Neural progenitor cell (in vitro differentiated cells): ENCODE measurements around the gene CYP39A1. TPM values are rescaled to one million over a fixed set of nuclear protein-coding genes. Genes with fewer than 3 reads are reported as not detected.

ENCODE experiments used
- DNase-seq: peaks from one replicate; pipeline ENCODE4 v3.0.0-alpha.2; 2016; ENCODE audit warnings: low spot score
- H2AFZ ChIP-seq: fragments of 200-600 bp; sonication (generic); replicated peaks from 2 replicates; pipeline ENCODE4 v1.6.1; 2016; ENCODE audit warnings: antibody characterized with exemption
- H3F3A ChIP-seq: fragments of 200-600 bp; sonication (generic); 2 replicates; pipeline ENCODE4 v1.6.1; 2016; ENCODE audit warnings: antibody characterized with exemption, low read depth
- H3K27ac ChIP-seq: fragments of 200-600 bp; sonication (generic); 2 replicates; pipeline ENCODE4 v1.5.1; 2016; ENCODE audit warnings: mild to moderate bottlenecking
- H3K27me3 ChIP-seq: fragments of 200-600 bp; sonication (generic); 2 replicates; pipeline ENCODE4 v1.6.1; 2016; ENCODE audit warnings: mild to moderate bottlenecking, moderate library complexity
- H3K36me3 ChIP-seq: fragments of 200-600 bp; sonication (generic); 2 replicates; pipeline ENCODE4 v1.5.1; 2016
- H3K4me1 ChIP-seq: fragments of 200-600 bp; sonication (generic); 2 replicates; pipeline ENCODE4 v1.6.1; 2016; ENCODE audit warnings: mixed run types
- H3K4me2 ChIP-seq: fragments of 200-600 bp; sonication (generic); 2 replicates; pipeline ENCODE4 v1.6.1; 2016
- H3K4me3 ChIP-seq: fragments of 200-600 bp; sonication (generic); 2 replicates; pipeline ENCODE4 v1.5.1; 2016
- H3K79me2 ChIP-seq: fragments of 200-600 bp; sonication (generic); 2 replicates; pipeline ENCODE4 v1.6.1; 2016; ENCODE audit warnings: low read depth
- H3K9ac ChIP-seq: fragments of 200-600 bp; sonication (generic); 2 replicates; pipeline ENCODE4 v1.6.1; 2016
- H3K9me3 ChIP-seq: fragments of 200-600 bp; sonication (generic); 2 replicates; pipeline ENCODE4 v1.5.1; 2016; ENCODE audit warnings: low read depth
- H4K20me1 ChIP-seq: fragments of 200-600 bp; sonication (generic); 2 replicates; pipeline ENCODE4 v1.6.1; 2016; ENCODE audit warnings: low read depth
- H3K27ac Mint-ChIP-seq: 3 replicates; pipeline ENCODE4 v1.8.0; 2021; ENCODE audit warnings: mixed read lengths
- H3K27me3 Mint-ChIP-seq: 2 replicates; pipeline ENCODE4 v1.8.0; 2022; ENCODE audit warnings: low read depth, mild to moderate bottlenecking, inconsistent platforms, moderate library complexity, mixed read lengths; ENCODE audit not compliant: insufficient read depth
- H3K36me3 Mint-ChIP-seq: 3 replicates; pipeline ENCODE4 v1.8.0; 2021; ENCODE audit warnings: mixed read lengths
- H3K4me1 Mint-ChIP-seq: 3 replicates; pipeline ENCODE4 v1.8.0; 2021; ENCODE audit warnings: mixed read lengths
- H3K4me3 Mint-ChIP-seq: 3 replicates; pipeline ENCODE4 v1.8.0; 2021; ENCODE audit warnings: mild to moderate bottlenecking, moderate library complexity, mixed read lengths
- H3K9me3 Mint-ChIP-seq: 3 replicates; pipeline ENCODE4 v1.8.0; 2020; ENCODE audit warnings: mixed read lengths
- CTCF ChIP-seq: fragments of 200-600 bp; sonication (generic); IDR thresholded peaks from 2 replicates; pipeline ENCODE4 v1.5.1; 2017; ENCODE audit warnings: antibody characterized with exemption, mild to moderate bottlenecking
- EZH2 ChIP-seq: fragments of 200-600 bp; sonication (generic); IDR thresholded peaks from 2 replicates; pipeline ENCODE4 v1.6.1; 2017; ENCODE audit warnings: antibody characterized with exemption, mild to moderate bottlenecking, moderate library complexity
- EZH2phosphoT487 ChIP-seq: fragments of 200-600 bp; sonication (generic); IDR thresholded peaks from 2 replicates; pipeline ENCODE4 v1.6.1; 2017; ENCODE audit warnings: antibody characterized with exemption
- total RNA-seq: library from RNA; depleted of rRNA; stranded (reverse); fragments of >200 nt; gene quantifications from 2 replicates; pipeline ENCODE4 v1.2.3, GENCODE V29; 2015; ENCODE audit warnings: low replicate concordance

CYP39A1 gene
- total RNA-seq, 1 donor from 2014 or later: 7.1 TPM

- Histone ChIP-seq H3K36me3 (no peaks in the 10 kb centered on the region), H3K9me3 (no peaks in the 10 kb centered on the region), H3F3A (no peaks in the 10 kb centered on the region), H3K27me3 (no peaks in the 10 kb centered on the region), H3K27ac (no peak overlapping the region), H3K79me2 (no peaks in the 10 kb centered on the region), H3K4me1 (no peaks in the 10 kb centered on the region), H3K4me2 (no peak overlapping the region), H3K9ac (no peak overlapping the region), H3K4me3 (no peak overlapping the region), H2AFZ (no peak overlapping the region), H4K20me1 (no peaks in the 10 kb centered on the region)
- peaks cover 10% of the 10 kb centered on the region for H3K9me3 Mint-ChIP-seq
- peaks cover 2% of the 10 kb centered on the region for H3K27me3 Mint-ChIP-seq
- no peaks in the 10 kb centered on the region for H3K36me3 Mint-ChIP-seq
- no peak overlapping the region for H3K27ac Mint-ChIP-seq
- TF ChIP-seq EZH2phosphoT487 (no peak), CTCF (no peak), EZH2 (no peak)
- H3K4me1 Mint-ChIP-seq: no peaks in the 10 kb centered on the region
- DNase-seq: no peak
- H3K4me3 Mint-ChIP-seq: no peak overlapping the region
These were observed 103.5 kb downstream of the CYP39A1 start for GRCh38 chr6:46549155-46549554.

- no peak for TF ChIP-seq EZH2phosphoT487
- TF ChIP-seq CTCF: no peak
- TF ChIP-seq EZH2: no peak
- H3K4me1 Mint-ChIP-seq: no peaks in the 10 kb centered on the region
- no peak overlapping the region for H3K27ac ChIP-seq
- H3K4me2 ChIP-seq: no peak overlapping the region
- H4K20me1 ChIP-seq: no peaks in the 10 kb centered on the region
- no peak overlapping the region for H3K9ac ChIP-seq
- no peak overlapping the region for H3K27ac Mint-ChIP-seq
- no peak overlapping the region for H3K4me3 Mint-ChIP-seq
- no peaks in the 10 kb centered on the region for H3K36me3 ChIP-seq
- no peaks in the 10 kb centered on the region for H3F3A ChIP-seq
- no peaks in the 10 kb centered on the region for H3K27me3 Mint-ChIP-seq
- H3K9me3 ChIP-seq: no peaks in the 10 kb centered on the region
- no peak for DNase-seq
- peaks cover 17% of the 10 kb centered on the region for H3K9me3 Mint-ChIP-seq
- no peaks in the 10 kb centered on the region for H3K36me3 Mint-ChIP-seq
- no peaks in the 10 kb centered on the region for H3K79me2 ChIP-seq
- no peaks in the 10 kb centered on the region for H3K27me3 ChIP-seq
- no peak overlapping the region for H2AFZ ChIP-seq
- H3K4me3 ChIP-seq: no peak overlapping the region
- no peaks in the 10 kb centered on the region for H3K4me1 ChIP-seq
These were observed 111.1 kb downstream of the CYP39A1 start for GRCh38 chr6:46541556-46541955.

- Histone ChIP-seq H3F3A (no peaks in the 10 kb centered on the region), H3K9me3 (no peaks in the 10 kb centered on the region), H3K4me1 (no peaks in the 10 kb centered on the region), H3K4me3 (no peak overlapping the region), H3K27me3 (no peaks in the 10 kb centered on the region), H3K79me2 (no peaks in the 10 kb centered on the region), H3K36me3 (no peaks in the 10 kb centered on the region), H3K4me2 (no peak overlapping the region), H3K9ac (no peak overlapping the region), H4K20me1 (no peaks in the 10 kb centered on the region), H2AFZ (no peak overlapping the region), H3K27ac (no peak overlapping the region)
- H3K27ac Mint-ChIP-seq: no peak overlapping the region
- no peaks in the 10 kb centered on the region for H3K27me3 Mint-ChIP-seq
- TF ChIP-seq CTCF (no peak), EZH2phosphoT487 (no peak), EZH2 (no peak)
- H3K4me1 Mint-ChIP-seq: no peaks in the 10 kb centered on the region
- DNase-seq: no peak
- peaks cover 11% of the 10 kb centered on the region for H3K9me3 Mint-ChIP-seq
- no peaks in the 10 kb centered on the region for H3K36me3 Mint-ChIP-seq
- H3K4me3 Mint-ChIP-seq: no peak overlapping the region
These were observed 112.8 kb downstream of the CYP39A1 start for GRCh38 chr6:46539866-46540265.
